PC-9 (cell line): ENCODE measurements around the gene HCST. TPM values are rescaled to one million over a fixed set of nuclear protein-coding genes. Genes with fewer than 3 reads are reported as not detected.

Experiments
- Bru-seq: library from RNA; stranded (reverse); fragments of 400-500 nt; gene quantifications from one replicate; lab custom pipeline; 2021; lab: Mats Ljungman, UMichigan
- BruChase-seq, 2 experiments: library from RNA; stranded (reverse); fragments of 400-500 nt; gene quantifications; one replicate each; lab custom pipeline; 2021; lab: Mats Ljungman, UMichigan
- BruUV-seq: library from RNA; stranded (reverse); fragments of 400-500 nt; replicated peaks from 2 replicates; lab custom pipeline; 2021; lab: Mats Ljungman, UMichigan
- CTCF ChIA-PET: fragments of 300-600 bp; sonication (Branson Sonifier 250); formaldehyde crosslinking; loops from one replicate; lab custom pipeline; 2022; ENCODE audit warnings: antibody characterized with exemption; lab: Charles Lee
- POLR2A ChIA-PET: fragments of 300-600 bp; sonication (Branson Sonifier 250); formaldehyde crosslinking; loops from one replicate; lab custom pipeline; 2022; ENCODE audit warnings: antibody characterized with exemption; ENCODE audit not compliant: unreplicated experiment; lab: Charles Lee
- DNase-seq, 2 experiments: peaks; one replicate each; pipeline versions ENCODE4 v3.0.0 to v3.0.0-alpha.2; 2015 to 2022; ENCODE audit warnings: mixed read lengths in 1 of 2
- H2AFZ ChIP-seq: fragments of 200-600 bp; sonication (generic); 2 replicates; pipeline ENCODE4 v1.8.1; 2017; ENCODE audit warnings: antibody characterized with exemption
- H3F3A ChIP-seq: fragments of 200-600 bp; sonication (generic); 2 replicates; pipeline ENCODE4 v1.8.1; 2017; ENCODE audit warnings: antibody characterized with exemption, mild to moderate bottlenecking, low read depth; ENCODE audit not compliant: insufficient read depth
- H3K27ac ChIP-seq: fragments of 200-600 bp; sonication (generic); 2 replicates; pipeline ENCODE4 v1.6.1; 2016; ENCODE audit warnings: mixed run types
- H3K27me3 ChIP-seq: fragments of 200-600 bp; sonication (generic); 2 replicates; pipeline ENCODE4 v1.6.1; 2016; ENCODE audit warnings: low read depth, mixed run types; ENCODE audit not compliant: insufficient read depth
- H3K36me3 ChIP-seq: fragments of 200-600 bp; sonication (generic); 2 replicates; pipeline ENCODE4 v1.6.1; 2016; ENCODE audit warnings: low read depth, mixed run types
- H3K4me1 ChIP-seq: fragments of 200-600 bp; sonication (generic); replicated peaks from 2 replicates; pipeline ENCODE4 v1.6.1; 2016; ENCODE audit warnings: mixed run types; ENCODE audit not compliant: insufficient read depth
- H3K4me2 ChIP-seq: fragments of 200-600 bp; sonication (generic); 2 replicates; pipeline ENCODE4 v1.6.1; 2017; ENCODE audit warnings: mixed run types
- H3K4me3 ChIP-seq: fragments of 200-600 bp; sonication (generic); 2 replicates; pipeline ENCODE4 v1.6.1; 2016; ENCODE audit warnings: mixed run types
- H3K79me2 ChIP-seq: fragments of 200-600 bp; sonication (generic); 2 replicates; pipeline ENCODE4 v1.6.1; 2017; ENCODE audit warnings: low read depth, mixed run types
- H3K9me2 ChIP-seq: fragments of 200-600 bp; sonication (generic); 2 replicates; pipeline ENCODE4 v1.8.1; 2017; ENCODE audit warnings: mild to moderate bottlenecking; ENCODE audit not compliant: insufficient read depth
- H3K9me3 ChIP-seq: fragments of 200-600 bp; sonication (generic); 2 replicates; pipeline ENCODE4 v1.8.1; 2016; ENCODE audit warnings: low read depth; ENCODE audit not compliant: insufficient read depth
- H4K20me1 ChIP-seq: fragments of 200-600 bp; sonication (generic); 2 replicates; pipeline ENCODE4 v1.8.1; 2017; ENCODE audit not compliant: insufficient read depth
- CTCF ChIP-seq: fragments of 200-600 bp; sonication (generic); conservative IDR thresholded peaks from 2 replicates; pipeline ENCODE4 v1.6.1; 2017; ENCODE audit warnings: mixed run types, antibody characterized with exemption, mild to moderate bottlenecking, moderate library complexity
- EZH2 ChIP-seq: fragments of 200-600 bp; sonication (generic); IDR thresholded peaks from 2 replicates; pipeline ENCODE4 v1.8.0; 2017; ENCODE audit warnings: antibody characterized with exemption, low read depth
- intact Hi-C: fragments of 100-400 bp; cut with micrococcal nuclease; formaldehyde crosslinking; loops from one replicate; pipeline ENCODE4 v1.10.0; 2022; ENCODE audit not compliant: unreplicated experiment
- long read RNA-seq: library from polyadenylated mRNA; stranded (forward); transcript quantifications from one replicate; pipeline ENCODE4 v2.0.0, GENCODE V29; 2022
- total RNA-seq: library from RNA; stranded (reverse); gene quantifications from 2 replicates; pipeline ENCODE4 v1.2.3, GENCODE V29; 2021

HCST gene
- total RNA-seq (1.8 and 2.6 TPM in 2 replicates), Bru-seq, nascent RNA (percentile 22 among the genes with signal in this experiment), BruChase-seq, experiment 1, labeled RNA remaining after a 2-hour chase (percentile 41 among the genes with signal in this experiment), BruChase-seq, experiment 2, labeled RNA remaining after a 6-hour chase (percentile 33 among the genes with signal in this experiment)
- long read RNA-seq, partial matches to known transcripts: 0 of 2 reads
- long read RNA-seq, other reads (novel, unspliced or antisense): 2 of 2 reads

GRCh38 chr19:35901854-35902661, at the start of gene HCST:
Gene HCST (plus strand): TSS chr19:35902529. CDS start chr19:35902594, 65 bp downstream.
- ChIA-PET POLR2A (interaction anchor here (0.7 kb wide), 1 partner anchor 29 kb away, joined by 5 read pairs; no protein-coding TSS in a partner anchor), CTCF (no interaction called here)
- Histone ChIP-seq H4K20me1 (no peaks in the 10 kb centered on the region), H3F3A (peaks cover 13% of the 10 kb centered on the region), H3K27ac (no peak within 1 kb of the TSS), H3K4me3 (peak within 1 kb of the TSS; percentile 48; the same call in 1 of the 2 replicates), H3K4me2 (peak within 1 kb of the TSS; percentile 87), H3K9me2 (no peaks in the 10 kb centered on the region), H3K79me2 (peaks cover 16% of the 10 kb centered on the region), H3K27me3 (no peaks in the 10 kb centered on the region), H3K36me3 (peaks cover 6% of the 10 kb centered on the region; the same call in 1 of the 2 replicates), H3K9me3 (no peaks in the 10 kb centered on the region), H2AFZ (peak within 1 kb of the TSS; percentile 74; the same call in 1 of the 2 replicates), H3K4me1 (peaks cover 8% of the 10 kb centered on the region; the same call in 1 of the 2 replicates)
- BruUV-seq: no TSS peak
- DNase-seq: no peak
- intact Hi-C loops: loop anchor here (10.0 kb wide), 1 partner anchor 157 kb away; the partner anchor contains the start of genes IGFLR1, LIN37, PSENEN and U2AF1L4
- TF ChIP-seq EZH2: no peak
- TF ChIP-seq CTCF: no peak

- BruUV-seq: no TSS peak
- no peak for DNase-seq
- Histone ChIP-seq H3K36me3 (no peaks in the 10 kb centered on the region), H3K9me2 (no peaks in the 10 kb centered on the region), H3K27ac (no peak overlapping the region), H3K79me2 (no peaks in the 10 kb centered on the region), H4K20me1 (no peaks in the 10 kb centered on the region), H3K4me3 (no peak overlapping the region), H3K9me3 (no peaks in the 10 kb centered on the region), H3K27me3 (peaks cover 99% of the 10 kb centered on the region), H3K4me1 (no peaks in the 10 kb centered on the region), H3K4me2 (no peak overlapping the region), H3F3A (no peaks in the 10 kb centered on the region), H2AFZ (no peak overlapping the region)
- ChIA-PET CTCF (no interaction called here), POLR2A (no interaction called here)
- intact Hi-C loops: no loop called here
- TF ChIP-seq EZH2 (no peak), CTCF (no peak)
Measured at GRCh38 chr19:35853038-35853756, 49.1 kb upstream of the HCST start.

GRCh38 chr19:35856546-35857149, 45.7 kb upstream of the HCST start, which contains the start of gene KIRREL2:
Gene KIRREL2 (plus strand): TSS chr19:35856911. CDS start chr19:35857120, 209 bp downstream.
- Histone ChIP-seq H3K4me2 (peak within 1 kb of the TSS; percentile 34; the same call in 1 of the 2 replicates), H3K79me2 (no peaks in the 10 kb centered on the region), H3F3A (no peaks in the 10 kb centered on the region), H3K27ac (no peak within 1 kb of the TSS), H3K36me3 (no peaks in the 10 kb centered on the region), H3K9me2 (no peaks in the 10 kb centered on the region), H4K20me1 (no peaks in the 10 kb centered on the region), H3K4me3 (no peak within 1 kb of the TSS), H2AFZ (no peak within 1 kb of the TSS), H3K4me1 (no peaks in the 10 kb centered on the region), H3K27me3 (peaks cover 92% of the 10 kb centered on the region), H3K9me3 (no peaks in the 10 kb centered on the region)
- ChIA-PET POLR2A (interaction anchor here (0.5 kb wide), 1 partner anchor 283 kb away, joined by 3 read pairs; the partner anchor contains the start of gene CAPNS1), CTCF (no interaction called here)
- intact Hi-C loops: no loop called here
- no peak for DNase-seq
- no peak for TF ChIP-seq EZH2
- TF ChIP-seq CTCF: no peak
- no TSS peak for BruUV-seq
